Measurements from ENCODE around the gene LCK. TPM values are rescaled to one million over a fixed set of nuclear protein-coding genes. Genes with fewer than 3 reads are reported as not detected.
"Not testable (repeated sequence)": the region's sequence is repeated elsewhere in the genome, so short reads cannot be mapped to it uniquely, and the experiment has no call there.

The LCK gene
- total and polyA plus RNA-seq, 5 donors, result 0.23 to 2.4 (median 1.3) TPM

DNA sequence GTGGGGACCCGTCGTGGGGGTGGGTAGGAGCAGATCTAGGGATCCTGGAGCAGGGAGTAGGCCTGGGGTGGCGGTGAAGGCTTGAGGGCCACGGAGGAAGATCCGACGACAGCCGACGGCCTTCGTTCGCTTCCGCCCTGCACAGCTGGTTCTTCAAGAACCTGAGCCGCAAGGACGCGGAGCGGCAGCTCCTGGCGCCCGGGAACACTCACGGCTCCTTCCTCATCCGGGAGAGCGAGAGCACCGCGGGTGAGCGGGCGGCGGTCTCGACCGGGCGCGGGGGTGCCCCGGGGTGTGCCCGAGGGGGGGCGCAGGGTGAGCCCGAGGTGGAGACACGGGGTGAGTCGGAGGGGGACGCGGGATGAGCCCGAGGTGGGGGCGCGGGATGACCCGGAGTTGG lies 24.4 kb downstream of the LCK start:
- peak; percentile 34 to 35 for ATAC-seq
- 10% methylated on average over 41 of the region's 41 CpGs for WGBS
- H3K27me3 ChIP-seq (ENCODE audit: control insufficient read depth, insufficient read depth), result no peaks in the 10 kb centered on the region
- no peaks in the 10 kb centered on the region for H3K9me3 ChIP-seq (ENCODE audit: control insufficient read depth, low read length)
- intact Hi-C loops (cut with DNase I), result no loop called here
- no peak overlapping the region for H3K27ac ChIP-seq (ENCODE audit: low read length)
- no peak overlapping the region for H3K4me3 ChIP-seq (ENCODE audit: low read length)
- peak in 2 of 3 donors; percentile 52 to 54 for DNase-seq
- no peaks in the 10 kb centered on the region for H3K4me1 ChIP-seq (ENCODE audit: control insufficient read depth, insufficient read depth, low read length)

DNA sequence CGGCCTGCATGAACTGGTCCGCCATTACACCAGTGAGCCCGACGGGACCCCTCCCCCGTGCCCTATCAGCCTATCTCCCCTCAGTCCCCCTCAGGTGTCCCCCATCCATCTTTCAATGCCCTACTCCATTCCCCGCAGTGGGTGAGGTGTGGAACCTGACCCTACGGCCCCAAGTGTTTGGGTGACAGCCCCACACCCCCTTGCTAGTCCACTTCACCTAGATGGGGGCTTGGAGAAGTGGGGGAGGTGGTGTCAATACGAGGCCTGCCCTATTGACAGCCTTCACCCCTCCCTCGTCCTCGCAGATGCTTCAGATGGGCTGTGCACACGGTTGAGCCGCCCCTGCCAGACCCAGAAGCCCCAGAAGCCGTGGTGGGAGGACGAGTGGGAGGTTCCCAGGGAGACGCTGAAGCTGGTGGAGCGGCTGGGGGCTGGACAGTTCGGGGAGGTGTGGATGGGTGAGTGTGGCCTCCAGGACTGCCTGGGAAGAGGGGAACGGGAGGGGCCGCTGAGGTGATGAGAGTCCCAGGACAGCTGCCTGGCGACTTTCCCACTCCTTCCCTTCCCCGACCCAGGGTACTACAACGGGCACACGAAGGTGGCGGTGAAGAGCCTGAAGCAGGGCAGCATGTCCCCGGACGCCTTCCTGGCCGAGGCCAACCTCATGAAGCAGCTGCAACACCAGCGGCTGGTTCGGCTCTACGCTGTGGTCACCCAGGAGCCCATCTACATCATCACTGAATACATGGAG lies 25.1 kb downstream of the LCK start:
- H3K4me1 ChIP-seq (ENCODE audit: control insufficient read depth, insufficient read depth, low read length), result no peaks in the 10 kb centered on the region
- ATAC-seq (peak in 1 of 2 donors; percentile 8), DNase-seq (peak in 1 of 3 donors; percentile 57)
- intact Hi-C loops (cut with DNase I), result no loop called here
- H3K27ac ChIP-seq (ENCODE audit: low read length), result no peak overlapping the region
- no peaks in the 10 kb centered on the region for H3K9me3 ChIP-seq (ENCODE audit: control insufficient read depth, low read length)
- H3K4me3 ChIP-seq (ENCODE audit: low read length), result no peak overlapping the region
- no peaks in the 10 kb centered on the region for H3K27me3 ChIP-seq (ENCODE audit: control insufficient read depth, insufficient read depth)
- WGBS, result 68% methylated on average over 30 of the region's 30 CpGs

- H3K9me3 ChIP-seq (ENCODE audit: control insufficient read depth, low read length); H3K4me3 ChIP-seq (ENCODE audit: low read length); intact Hi-C loops (cut with DNase I); H3K27me3 ChIP-seq (ENCODE audit: control insufficient read depth, insufficient read depth); DNase-seq; H3K4me1 ChIP-seq (ENCODE audit: control insufficient read depth, insufficient read depth, low read length); ATAC-seq; H3K27ac ChIP-seq (ENCODE audit: low read length): not testable (repeated sequence)
- 86% methylated on average over 8 of the region's 8 CpGs for WGBS
Measured at GRCh38 chr1:32284777-32285176, 33.7 kb downstream of the LCK start.

DNA sequence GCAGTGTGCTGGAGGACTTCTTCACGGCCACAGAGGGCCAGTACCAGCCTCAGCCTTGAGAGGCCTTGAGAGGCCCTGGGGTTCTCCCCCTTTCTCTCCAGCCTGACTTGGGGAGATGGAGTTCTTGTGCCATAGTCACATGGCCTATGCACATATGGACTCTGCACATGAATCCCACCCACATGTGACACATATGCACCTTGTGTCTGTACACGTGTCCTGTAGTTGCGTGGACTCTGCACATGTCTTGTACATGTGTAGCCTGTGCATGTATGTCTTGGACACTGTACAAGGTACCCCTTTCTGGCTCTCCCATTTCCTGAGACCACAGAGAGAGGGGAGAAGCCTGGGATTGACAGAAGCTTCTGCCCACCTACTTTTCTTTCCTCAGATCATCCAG lies 34.6 kb downstream of the LCK start:
- WGBS, result 93% methylated on average over 3 of the region's 3 CpGs

DNA sequence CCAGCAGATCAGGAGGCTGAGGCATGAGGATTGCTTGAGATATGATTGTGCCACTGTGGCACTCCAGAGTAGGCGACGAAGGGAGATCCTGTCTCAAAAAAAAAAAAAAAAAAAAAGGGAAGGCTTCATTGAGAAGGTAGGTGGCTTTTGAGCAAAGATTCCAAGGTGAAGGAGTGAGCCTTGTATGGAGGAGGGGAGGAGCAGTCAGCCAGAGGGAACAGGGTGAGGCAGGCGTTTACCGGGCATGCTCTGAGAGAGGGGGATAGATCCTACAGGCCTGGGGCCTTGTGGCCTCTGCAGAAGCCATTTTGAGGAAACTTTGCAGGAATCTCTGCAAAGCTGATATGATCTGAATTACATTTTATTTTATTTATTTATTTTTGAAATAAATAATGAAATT lies 35.7 kb downstream of the LCK start:
- H3K9me3 ChIP-seq (ENCODE audit: control insufficient read depth, low read length), result no peaks in the 10 kb centered on the region
- ATAC-seq (no peak), DNase-seq (no peak)
- H3K27ac ChIP-seq (ENCODE audit: low read length), result no peak overlapping the region
- intact Hi-C loops (cut with DNase I), result no loop called here
- H3K4me3 ChIP-seq (ENCODE audit: low read length), result no peak overlapping the region
- no peaks in the 10 kb centered on the region for H3K4me1 ChIP-seq (ENCODE audit: control insufficient read depth, insufficient read depth, low read length)
- 94% methylated on average over 4 of the region's 4 CpGs for whole genome bisulfite sequencing
- no peaks in the 10 kb centered on the region for H3K27me3 ChIP-seq (ENCODE audit: control insufficient read depth, insufficient read depth)

More for the DNA sequence above, 34.6 kb downstream of the LCK start:
- DNase-seq, result no peak
- Histone ChIP-seq H3K27ac (ENCODE audit: low read length) (no peak overlapping the region), H3K4me3 (ENCODE audit: low read length) (no peak overlapping the region), H3K4me1 (ENCODE audit: control insufficient read depth, insufficient read depth, low read length) (no peaks in the 10 kb centered on the region), H3K27me3 (ENCODE audit: control insufficient read depth, insufficient read depth) (no peaks in the 10 kb centered on the region), H3K9me3 (ENCODE audit: control insufficient read depth, low read length) (no peaks in the 10 kb centered on the region)
- ATAC-seq, result peak in 1 of 2 donors; percentile 34
- intact Hi-C loops (cut with DNase I), result no loop called here

- Histone ChIP-seq H3K4me3 (ENCODE audit: low read length) (no peak overlapping the region), H3K4me1 (ENCODE audit: control insufficient read depth, insufficient read depth, low read length) (no peaks in the 10 kb centered on the region), H3K27ac (ENCODE audit: low read length) (no peak overlapping the region), H3K27me3 (ENCODE audit: control insufficient read depth, insufficient read depth) (no peaks in the 10 kb centered on the region), H3K9me3 (ENCODE audit: control insufficient read depth, low read length) (no peaks in the 10 kb centered on the region)
- no peak for DNase-seq
- no peak for ATAC-seq
- WGBS, result 97% methylated on average over 7 of the region's 7 CpGs
- intact Hi-C loops (cut with DNase I), result no loop called here
Measured at GRCh38 chr1:32289256-32289655, 38.2 kb downstream of the LCK start.

DNA sequence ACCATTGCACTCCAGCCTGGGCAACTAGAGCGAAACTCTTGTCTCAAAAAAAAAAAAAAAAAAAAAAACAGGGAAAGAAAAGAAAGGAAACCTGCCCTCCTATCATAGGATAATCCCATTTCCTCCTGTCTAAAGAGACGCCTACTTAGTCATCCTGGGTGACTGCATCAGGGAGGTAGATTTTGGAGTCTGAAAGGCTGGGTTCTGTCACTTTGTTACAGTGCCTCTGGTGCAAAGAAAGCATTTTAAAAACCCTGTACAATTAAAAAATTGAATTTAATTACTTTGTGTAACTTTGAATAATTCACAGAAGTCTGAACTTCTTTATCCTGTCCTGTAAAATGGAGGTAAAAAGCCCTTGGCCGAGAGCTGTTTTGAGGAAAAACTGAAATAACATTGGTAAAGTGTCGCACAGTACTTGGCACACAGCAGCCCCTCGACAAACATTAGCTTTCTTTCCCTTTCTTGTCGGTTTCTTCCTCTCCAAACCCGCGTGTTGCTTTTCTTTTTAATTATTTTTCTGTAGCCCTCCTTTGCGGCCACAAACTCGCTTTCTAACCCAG lies 40.2 kb downstream of the LCK start:
- ATAC-seq, result peak in 1 of 2 donors; percentile 53
- H3K9me3 ChIP-seq (ENCODE audit: control insufficient read depth, low read length), result no peaks in the 10 kb centered on the region

GRCh38 chr1:32291708-32292538 lies 40.9 kb downstream of the LCK start, which contains the start of gene HDAC1:
Gene HDAC1, plus strand, starts transcription at chr1:32292083. Its CDS starts 87 bp downstream, at chr1:32292170.
- H3K4me1 ChIP-seq (ENCODE audit: control insufficient read depth, insufficient read depth, low read length), result no peaks in the 10 kb centered on the region
- under 1% methylated on average over 67 of the region's 67 CpGs for WGBS
- DNase-seq (peak; percentile 96 to 99 (median 99)), ATAC-seq (peak; percentile 98 to 99)
- no peaks in the 10 kb centered on the region for H3K9me3 ChIP-seq (ENCODE audit: control insufficient read depth, low read length)
- peak within 1 kb of the TSS; percentile 85 for H3K4me3 ChIP-seq (ENCODE audit: low read length)
- peak within 1 kb of the TSS; percentile 43 for H3K27ac ChIP-seq (ENCODE audit: low read length)
- H3K27me3 ChIP-seq (ENCODE audit: control insufficient read depth, insufficient read depth), result no peaks in the 10 kb centered on the region
- intact Hi-C loops (cut with DNase I), result loop anchor here in 1 of 4 donors (10.0 kb wide), 1 partner anchor 47 kb away; the partner anchor contains the start of gene FAM167B

More for the DNA sequence above, 40.2 kb downstream of the LCK start:
- Histone ChIP-seq H3K4me3 (ENCODE audit: low read length) (peak overlapping the region; percentile 85), H3K27ac (ENCODE audit: low read length) (peak overlapping the region; percentile 43), H3K4me1 (ENCODE audit: control insufficient read depth, insufficient read depth, low read length) (no peaks in the 10 kb centered on the region), H3K27me3 (ENCODE audit: control insufficient read depth, insufficient read depth) (no peaks in the 10 kb centered on the region)
- 68% methylated on average over 10 of the region's 10 CpGs for WGBS
- DNase-seq, result no peak
- intact Hi-C loops (cut with DNase I), result loop anchor here in 1 of 4 donors (10.0 kb wide), 1 partner anchor 46 kb away; the partner anchor contains the start of gene FAM167B

GRCh38 chr1:32298211-32298610 lies 47.1 kb downstream of the LCK start:
- not testable (repeated sequence) for H3K9me3 ChIP-seq (ENCODE audit: control insufficient read depth, low read length); ATAC-seq; H3K4me1 ChIP-seq (ENCODE audit: control insufficient read depth, insufficient read depth, low read length); H3K27ac ChIP-seq (ENCODE audit: low read length); H3K27me3 ChIP-seq (ENCODE audit: control insufficient read depth, insufficient read depth); DNase-seq; H3K4me3 ChIP-seq (ENCODE audit: low read length)
- intact Hi-C loops (cut with DNase I), result loop anchor here in 1 of 4 donors (10.0 kb wide), 1 partner anchor 53 kb away; the partner anchor contains the start of gene FAM167B
- 96% methylated on average over 16 of the region's 16 CpGs for WGBS

DNA sequence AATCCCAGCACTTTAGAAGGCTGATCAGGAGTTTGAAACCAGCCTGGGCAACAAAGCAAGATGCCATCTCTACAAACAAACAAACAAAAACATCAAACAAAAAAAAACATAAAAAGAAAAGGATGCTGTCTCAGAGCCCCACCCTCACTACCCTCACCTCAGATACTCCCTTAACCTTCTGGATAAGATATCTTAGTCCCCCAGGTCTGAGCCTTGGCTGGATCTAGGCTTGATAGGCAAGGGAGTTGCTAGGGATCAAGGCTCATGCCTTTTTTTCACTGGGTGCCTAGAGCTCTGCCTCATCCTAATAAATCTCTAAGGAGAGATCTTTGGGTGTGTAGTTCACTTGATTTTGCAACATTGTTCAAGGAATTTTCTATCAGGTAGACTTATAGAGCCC lies 48.3 kb downstream of the LCK start:
- Histone ChIP-seq H3K9me3 (ENCODE audit: control insufficient read depth, low read length) (no peaks in the 10 kb centered on the region), H3K4me3 (ENCODE audit: low read length) (no peak overlapping the region), H3K27me3 (ENCODE audit: control insufficient read depth, insufficient read depth) (no peaks in the 10 kb centered on the region), H3K27ac (ENCODE audit: low read length) (no peak overlapping the region), H3K4me1 (ENCODE audit: control insufficient read depth, insufficient read depth, low read length) (no peaks in the 10 kb centered on the region)
- DNase-seq (no peak), ATAC-seq (no peak)
- intact Hi-C loops (cut with DNase I), result loop anchor here in 1 of 4 donors (10.0 kb wide), 1 partner anchor 55 kb away; the partner anchor contains the start of gene FAM167B
